Bronchial epithelial cell (primary cell): ENCODE results near the gene TGIF2. TPM values are rescaled to one million over a fixed set of nuclear protein-coding genes. Genes with fewer than 3 reads are reported as not detected.

Source experiments
- DNase-seq: peaks from one replicate; pipeline ENCODE4 v3.0.0-alpha.2; 2010; ENCODE audit warnings: low read depth
- FAIRE-seq: peaks from 2 replicates; lab custom pipeline; 2011; peaks lifted over from hg19 to GRCh38; lab: Jason Lieb, UNC
- H3K27me3 ChIP-seq: 2 replicates; pipeline ENCODE4 v1.5.1; 2011; ENCODE audit warnings: low read length; ENCODE audit not compliant: control insufficient read depth, insufficient read depth
- H3K36me3 ChIP-seq: 2 replicates; pipeline ENCODE4 v1.5.1; 2011; ENCODE audit warnings: low read length; ENCODE audit not compliant: control insufficient read depth, insufficient read depth
- H3K4me3 ChIP-seq: 2 replicates; pipeline ENCODE4 v1.5.1; 2011; ENCODE audit warnings: mild to moderate bottlenecking, low read depth, low read length, control low read depth
- total RNA-seq: library from RNA; depleted of rRNA; stranded (reverse); fragments of >200 nt; gene quantifications from 2 replicates; pipeline ENCODE4 v1.2.1, GENCODE V29; 2014
- TF ChIP-seq, protein P1 (sequence below): IDR thresholded peaks from 2 replicates; pipeline ENCODE4 v1.5.1; 2011; ENCODE audit warnings: mild to moderate bottlenecking, moderate library complexity, low read length, control low read depth, inconsistent platforms; ENCODE audit not compliant: insufficient read depth, severe bottlenecking

Gene TGIF2
- total RNA-seq, 1 donor from 2014 or later: 8.2 TPM

DNA sequence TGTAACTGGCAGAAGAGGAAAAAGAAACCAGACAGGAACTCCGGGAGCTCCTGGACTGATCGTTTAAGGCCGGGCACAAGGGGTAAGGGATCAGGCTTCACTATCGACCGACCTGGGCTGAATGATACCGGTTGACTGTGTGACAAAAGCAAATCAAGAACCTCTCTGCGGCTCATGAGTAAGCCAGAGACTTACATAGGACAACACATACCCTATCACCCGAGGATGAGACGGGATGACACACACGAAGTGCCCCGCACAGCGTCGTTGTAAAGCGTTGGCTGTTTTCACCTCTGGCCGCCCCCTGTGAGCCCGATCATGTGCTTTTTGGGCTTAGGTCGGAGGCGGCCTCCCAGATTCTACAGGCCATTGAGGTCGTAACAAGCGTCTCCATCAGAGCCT is 695 bp upstream of the TGIF2 start:
- FAIRE-seq: no peak
- Histone ChIP-seq H3K27me3 (no peaks in the 10 kb centered on the region), H3K4me3 (peak overlapping the region; percentile 67), H3K36me3 (no peaks in the 10 kb centered on the region)
- peak; percentile 51 for DNase-seq
- TF ChIP-seq, protein P1, sequence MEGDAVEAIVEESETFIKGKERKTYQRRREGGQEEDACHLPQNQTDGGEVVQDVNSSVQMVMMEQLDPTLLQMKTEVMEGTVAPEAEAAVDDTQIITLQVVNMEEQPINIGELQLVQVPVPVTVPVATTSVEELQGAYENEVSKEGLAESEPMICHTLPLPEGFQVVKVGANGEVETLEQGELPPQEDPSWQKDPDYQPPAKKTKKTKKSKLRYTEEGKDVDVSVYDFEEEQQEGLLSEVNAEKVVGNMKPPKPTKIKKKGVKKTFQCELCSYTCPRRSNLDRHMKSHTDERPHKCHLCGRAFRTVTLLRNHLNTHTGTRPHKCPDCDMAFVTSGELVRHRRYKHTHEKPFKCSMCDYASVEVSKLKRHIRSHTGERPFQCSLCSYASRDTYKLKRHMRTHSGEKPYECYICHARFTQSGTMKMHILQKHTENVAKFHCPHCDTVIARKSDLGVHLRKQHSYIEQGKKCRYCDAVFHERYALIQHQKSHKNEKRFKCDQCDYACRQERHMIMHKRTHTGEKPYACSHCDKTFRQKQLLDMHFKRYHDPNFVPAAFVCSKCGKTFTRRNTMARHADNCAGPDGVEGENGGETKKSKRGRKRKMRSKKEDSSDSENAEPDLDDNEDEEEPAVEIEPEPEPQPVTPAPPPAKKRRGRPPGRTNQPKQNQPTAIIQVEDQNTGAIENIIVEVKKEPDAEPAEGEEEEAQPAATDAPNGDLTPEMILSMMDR: no peak

DNA sequence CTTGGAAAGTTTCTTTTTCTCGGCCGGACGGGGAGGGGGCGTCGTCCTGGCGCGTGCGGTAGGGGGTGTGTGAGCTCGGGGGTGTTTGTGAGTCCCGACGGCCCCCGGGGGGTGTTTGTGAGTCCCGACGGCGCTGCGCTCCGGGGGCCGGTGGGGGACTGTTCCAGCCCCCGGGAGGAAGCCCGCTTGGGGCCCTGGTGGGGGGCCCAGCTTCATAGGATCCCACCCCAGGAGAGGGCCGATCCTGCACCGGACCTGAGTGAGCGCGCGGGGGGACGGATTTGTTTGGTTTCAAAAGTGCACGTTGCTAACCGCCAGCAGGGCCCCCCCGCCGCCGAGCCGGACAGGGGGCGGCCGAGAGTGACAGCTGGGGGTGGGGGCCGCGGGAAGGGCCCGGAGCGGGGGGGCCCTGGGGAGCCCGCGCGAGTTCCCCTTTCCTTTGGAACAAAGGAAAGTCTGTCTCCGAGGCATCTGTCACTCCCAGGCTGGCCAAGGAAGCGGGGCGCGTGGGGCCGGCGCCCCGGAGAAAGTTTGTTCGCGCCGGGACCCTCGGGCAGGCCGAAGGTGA is 485 bp downstream of the TGIF2 start:
- DNase-seq (no peak), FAIRE-seq (no peak)
- Histone ChIP-seq H3K36me3 (no peaks in the 10 kb centered on the region), H3K27me3 (no peaks in the 10 kb centered on the region), H3K4me3 (peak overlapping the region; percentile 67)
- TF ChIP-seq, protein P1: no peak

DNA sequence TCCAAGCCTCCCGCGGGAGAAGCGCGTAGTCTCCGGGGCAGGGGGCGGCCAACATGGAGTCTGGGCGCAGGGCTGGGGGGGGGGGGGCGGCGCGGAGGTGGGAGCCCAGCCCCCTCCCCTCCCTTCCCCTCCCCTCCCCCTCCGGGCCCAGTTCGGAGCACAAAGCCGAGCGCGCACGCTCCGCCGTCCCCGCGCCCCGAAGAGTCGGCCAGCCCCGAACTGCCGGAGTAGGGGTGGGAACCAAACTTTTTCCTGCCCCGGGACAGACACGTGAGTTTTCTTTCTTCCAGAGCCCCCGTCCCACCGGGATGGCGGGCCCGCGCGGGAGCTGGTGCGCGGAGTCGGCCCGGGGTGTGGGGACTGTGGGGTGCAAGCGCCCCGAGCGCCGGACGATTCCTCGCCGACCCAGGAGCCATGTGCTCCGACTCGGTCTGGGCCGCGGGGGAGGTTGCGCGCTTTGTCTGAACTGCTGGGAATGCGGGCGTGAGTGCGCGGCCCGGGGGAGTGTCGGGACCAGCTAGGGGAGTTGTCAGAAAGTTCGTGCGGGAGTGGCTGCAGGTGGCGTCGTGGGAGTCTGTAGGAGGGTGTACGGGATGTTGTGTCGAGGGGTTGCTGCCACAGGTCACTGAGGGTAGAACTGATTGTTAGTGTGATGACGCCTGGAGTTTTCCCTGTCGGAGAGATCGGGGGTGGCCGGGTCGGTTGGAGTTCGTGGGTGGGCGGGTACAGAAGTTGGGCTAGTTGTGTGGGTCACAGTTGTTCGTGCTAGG is 1.2 kb downstream of the TGIF2 start:
- FAIRE-seq (no peak), DNase-seq (peak; percentile 15)
- TF ChIP-seq, protein P1: no peak
- H3K36me3 ChIP-seq: peaks cover under 1% of the 10 kb centered on the region
- H3K4me3 ChIP-seq: peak overlapping the region; percentile 67
- no peaks in the 10 kb centered on the region for H3K27me3 ChIP-seq

DNA sequence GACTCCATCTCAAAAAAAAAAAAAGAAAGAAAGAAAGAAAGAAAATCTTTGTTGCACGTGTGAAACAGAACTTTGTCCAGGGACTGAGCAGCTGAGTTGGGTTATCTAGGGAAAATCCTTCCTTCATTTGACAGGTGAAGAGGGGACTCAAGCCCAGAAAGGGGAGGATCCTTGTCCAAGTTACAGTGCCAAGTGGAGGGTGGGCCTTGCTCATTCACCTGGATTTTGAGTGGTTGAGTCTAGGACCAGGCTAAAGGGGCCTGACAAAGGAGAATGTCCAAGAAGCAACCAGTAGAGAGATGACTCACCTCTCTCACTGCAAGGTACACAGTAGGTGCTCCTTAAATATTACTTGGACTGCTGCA is 2.7 kb downstream of the TGIF2 start:
- no peak for DNase-seq
- TF ChIP-seq, protein P1: no peak
- no peak for FAIRE-seq

DNA sequence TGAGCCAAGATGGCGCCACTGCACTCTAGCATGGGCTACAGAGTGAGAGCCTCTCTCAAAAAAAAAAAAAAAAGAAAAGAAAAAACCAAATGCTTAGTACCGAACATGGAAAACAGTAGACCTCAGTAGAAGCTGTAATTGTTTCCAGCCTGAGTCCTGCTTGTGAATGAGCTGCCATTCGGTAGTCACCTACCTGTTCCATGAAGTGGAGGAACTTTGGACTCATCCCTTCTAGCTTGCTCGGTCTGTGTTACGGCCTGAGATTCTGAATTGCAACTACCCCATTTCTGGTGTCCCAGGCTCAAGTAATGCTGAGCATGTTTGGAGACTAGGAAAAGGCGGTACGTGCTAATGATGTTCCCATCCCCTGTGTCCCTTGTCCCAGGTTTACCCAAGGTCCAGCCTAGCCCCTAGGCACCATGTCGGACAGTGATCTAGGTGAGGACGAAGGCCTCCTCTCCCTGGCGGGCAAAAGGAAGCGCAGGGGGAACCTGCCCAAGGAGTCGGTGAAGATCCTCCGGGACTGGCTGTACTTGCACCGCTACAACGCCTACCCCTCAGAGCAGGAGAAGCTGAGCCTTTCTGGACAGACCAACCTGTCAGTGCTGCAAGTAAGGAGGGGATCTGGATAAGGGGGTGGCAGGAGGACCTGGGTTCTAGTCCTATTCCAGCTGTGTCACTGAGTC is 5.1 kb downstream of the TGIF2 start:
- FAIRE-seq (no peak), DNase-seq (no peak)
- no peak overlapping the region for H3K4me3 ChIP-seq
- TF ChIP-seq, protein P1: no peak
- H3K27me3 ChIP-seq: no peaks in the 10 kb centered on the region
- peaks cover 9% of the 10 kb centered on the region for H3K36me3 ChIP-seq

More for the DNA sequence above, 2.7 kb downstream of the TGIF2 start:
- Histone ChIP-seq H3K27me3 (no peaks in the 10 kb centered on the region), H3K4me3 (no peak overlapping the region), H3K36me3 (peaks cover 7% of the 10 kb centered on the region)
